Gastrocnemius medialis (tissue), 4 donors: ENCODE measurements around the gene NUMB.

Experiments
- CTCF ChIP-seq, 5 experiments: fragments of 450-650 bp in 3 of 5; fragments of 200-600 bp in 2 of 5; sonication (generic) in 2 of 5; IDR thresholded peaks in 4 of 5; conservative IDR thresholded peaks in 1 of 5; 1 replicate in 4 of 5; 2 replicates in 1 of 5; pipeline ENCODE4 v1.5.1; 2016 to 2019; ENCODE audit warnings: antibody characterized with exemption in 5 of 5, mild to moderate bottlenecking in 3 of 5, moderate library complexity in 3 of 5
- POLR2A ChIP-seq, 2 donors: fragments of 450-650 bp; IDR thresholded peaks; one replicate each; pipeline ENCODE4 v1.6.1; 2017; ENCODE audit warnings: antibody characterized with exemption in 2 of 2, mild to moderate bottlenecking in 2 of 2, moderate library complexity in 2 of 2

GRCh38 chr14:73325063-73325462 lies 133.3 kb downstream of the NUMB start:
- TF ChIP-seq CTCF (IDR thresholded peaks at IDR 0.05 in 4 of 5, conservative IDR thresholded peaks at IDR 0.05 in 1 of 5) (no peak), POLR2A (IDR thresholded peaks at IDR 0.05) (no peak)
